Activated gamma-delta T cell treated with Interleukin-2 at 50 U/mL for 16 hours (primary cell): ENCODE results near the gene NIFK.
"Not testable (repeated sequence)": the region's sequence is repeated elsewhere in the genome, so short reads cannot be mapped to it uniquely, and the experiment has no call there.

ENCODE experiments used
- DNase-seq: peaks from one replicate; pipeline ENCODE4 v3.0.0-alpha.2; 2020

The NIFK gene

GRCh38 chr2:121694398-121695170 lies 42.1 kb downstream of the NIFK start:
- no peak for DNase-seq

- not testable (repeated sequence) for DNase-seq
Measured at GRCh38 chr2:121690572-121690971, 46.1 kb downstream of the NIFK start.

- no peak for DNase-seq
Measured at GRCh38 chr2:121690095-121690494, 46.6 kb downstream of the NIFK start.

DNA sequence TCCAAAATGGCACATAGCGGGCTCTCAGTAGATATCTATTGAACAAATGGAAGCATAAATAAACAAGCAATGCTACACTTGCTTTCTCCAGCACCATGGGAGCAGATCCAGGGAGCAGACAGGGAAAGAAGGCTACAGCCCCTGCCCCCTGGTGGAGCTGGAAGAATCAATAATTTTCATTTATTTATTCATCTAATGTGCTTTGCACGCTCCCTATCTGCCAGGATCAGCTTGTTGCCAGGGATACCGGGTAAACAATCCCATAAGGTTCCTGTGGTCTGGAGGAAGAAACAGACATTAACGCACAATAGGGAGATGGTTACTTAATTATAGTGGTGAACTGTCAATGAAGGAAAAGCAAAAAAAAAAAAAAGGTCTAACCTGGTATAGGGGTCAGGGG lies 47.3 kb downstream of the NIFK start:
- no peak for DNase-seq

- no peak for DNase-seq
Measured at GRCh38 chr2:121688820-121689219, 47.9 kb downstream of the NIFK start.

DNA sequence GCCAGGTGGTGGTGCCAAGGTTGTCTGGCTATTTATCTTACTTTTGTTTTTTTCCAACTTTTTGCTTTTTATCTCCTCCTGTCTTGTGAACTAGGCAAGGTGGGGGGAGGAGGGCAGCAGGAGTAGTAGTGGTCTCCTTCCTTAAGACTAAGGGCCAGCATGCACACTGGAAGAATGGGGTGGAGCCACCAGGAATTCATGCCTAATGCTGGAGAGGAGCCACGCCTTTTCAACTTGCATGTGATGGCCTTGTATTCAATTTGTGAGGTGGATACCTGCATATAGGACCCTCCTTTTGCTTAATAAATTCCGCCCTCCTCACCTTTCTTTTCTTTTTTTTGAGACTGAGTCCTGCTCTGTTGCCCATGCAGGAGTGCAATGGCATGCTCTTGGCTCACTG lies 49.8 kb downstream of the NIFK start:
- no peak for DNase-seq

DNA sequence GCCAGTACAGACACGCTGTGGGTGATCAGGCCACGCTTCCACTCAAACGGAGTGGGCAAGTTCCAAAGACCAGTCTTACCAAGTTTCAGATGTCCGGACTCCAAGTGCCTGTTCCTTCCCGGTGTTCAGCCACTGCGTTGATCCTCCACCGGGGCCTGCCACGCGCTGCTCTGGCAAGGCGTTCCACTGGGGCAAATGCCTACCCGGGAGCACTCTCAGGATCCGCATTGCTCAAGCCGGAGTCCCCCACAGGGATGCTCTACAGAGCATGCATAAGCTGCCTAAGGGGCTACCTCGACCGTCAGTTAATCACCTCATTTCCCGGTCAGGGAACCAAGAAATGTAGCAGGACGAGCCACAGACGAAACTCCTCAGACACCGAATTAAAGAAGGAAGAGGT lies 50.5 kb downstream of the NIFK start:
- DNase-seq: no peak

- no peak for DNase-seq
Measured at GRCh38 chr2:121682396-121683298, 54.0 kb downstream of the NIFK start.

- DNase-seq: no peak
Measured at GRCh38 chr2:121677855-121678254, 58.8 kb downstream of the NIFK start.
